HEK293 (cell line): ENCODE results near the gene PRXL2B.
A peak's percentile ranks its signal among the peaks of the same experiment; 100 is the strongest.

ENCODE experiments used
- CTCF ChIA-PET: fragments of 350-600 bp; formaldehyde crosslinking; extraction: SDS; loops from one replicate; lab custom pipeline; 2021; ENCODE audit warnings: antibody characterized with exemption; lab: Yijun Ruan, JAX
- POLR2A ChIA-PET: fragments of 300-600 bp; formaldehyde crosslinking; extraction: SDS; loops from one replicate; lab custom pipeline; 2020; ENCODE audit warnings: antibody characterized with exemption, inconsistent platforms; lab: Yijun Ruan, JAX
- H3K27ac ChIP-seq: fragments of 200-500 bp; sonication (Bioruptor generic); 2 replicates; pipeline ENCODE4 v1.5.1; 2014; ENCODE audit warnings: low read depth, low read length, control low read depth, inconsistent platforms; ENCODE audit errors: extremely low read depth
- H3K36me3 ChIP-seq, 2 experiments: fragments of 200-500 bp in 1 of 2; sonication (Bioruptor generic) in 1 of 2; 1 replicate in 1 of 2; 2 replicates in 1 of 2; pipeline ENCODE4 v1.5.1; 2014 to 2017; ENCODE audit warnings: inconsistent platforms in 2 of 2, low read length in 2 of 2; ENCODE audit not compliant: control insufficient read depth in 2 of 2, insufficient read depth in 1 of 2
- H3K4me1 ChIP-seq: fragments of 200-500 bp; sonication (Bioruptor generic); 2 replicates; pipeline ENCODE4 v1.5.1; 2014; ENCODE audit warnings: mild to moderate bottlenecking, low read length, inconsistent platforms; ENCODE audit not compliant: control insufficient read depth, insufficient read depth
- H3K4me3 ChIP-seq: 2 replicates; pipeline ENCODE4 v1.5.1; 2011; ENCODE audit warnings: low read depth, mild to moderate bottlenecking, control low read depth, low read length, moderate library complexity
- H3K9me3 ChIP-seq: fragments of 200-500 bp; sonication (Bioruptor generic); 2 replicates; pipeline ENCODE4 v1.5.1; 2014; ENCODE audit warnings: low read depth, low read length, inconsistent platforms; ENCODE audit not compliant: control insufficient read depth, insufficient read depth
- EGR2 ChIP-seq: fragments of 450-650 bp; formaldehyde crosslinking; IDR thresholded peaks from 2 replicates; pipeline ENCODE4 v1.5.1; 2016; ENCODE audit warnings: low read depth, missing biosample characterization, missing genetic modification characterization
- KLF17 ChIP-seq: fragments of 450-650 bp; formaldehyde crosslinking; IDR thresholded peaks from 2 replicates; pipeline ENCODE4 v1.5.1; 2016; ENCODE audit warnings: missing biosample characterization, missing genetic modification characterization
- SP7 ChIP-seq: fragments of 450-650 bp; formaldehyde crosslinking; IDR thresholded peaks from 2 replicates; pipeline ENCODE4 v1.5.1; 2016; ENCODE audit warnings: missing biosample characterization, missing genetic modification characterization
- ZBTB26 ChIP-seq: fragments of 450-650 bp; formaldehyde crosslinking; optimal IDR thresholded peaks from 2 replicates; pipeline ENCODE3; 2016; ENCODE audit warnings: missing biosample characterization, mild to moderate bottlenecking, missing genetic modification characterization
- ZFHX2 ChIP-seq: fragments of 450-650 bp; formaldehyde crosslinking; conservative IDR thresholded peaks from 2 replicates; pipeline ENCODE4 v1.5.1; 2016; ENCODE audit warnings: missing biosample characterization, missing genetic modification characterization
- ZFP41 ChIP-seq: fragments of 450-650 bp; formaldehyde crosslinking; IDR thresholded peaks from 2 replicates; pipeline ENCODE4 v1.5.1; 2016; ENCODE audit warnings: missing biosample characterization, missing genetic modification characterization, borderline replicate concordance
- ZIC2 ChIP-seq: fragments of 450-650 bp; formaldehyde crosslinking; IDR thresholded peaks from 2 replicates; pipeline ENCODE4 v1.5.1; 2016; ENCODE audit warnings: missing biosample characterization, missing genetic modification characterization
- ZNF114 ChIP-seq: fragments of 450-650 bp; formaldehyde crosslinking; IDR thresholded peaks from 2 replicates; pipeline ENCODE4 v1.5.0; 2017; ENCODE audit warnings: missing biosample characterization, missing genetic modification characterization
- ZNF157 ChIP-seq: fragments of 450-650 bp; formaldehyde crosslinking; IDR thresholded peaks from 2 replicates; pipeline ENCODE4 v1.5.1; 2016; ENCODE audit warnings: missing biosample characterization, missing genetic modification characterization
- ZNF211 ChIP-seq: fragments of 450-650 bp; formaldehyde crosslinking; IDR thresholded peaks from 2 replicates; pipeline ENCODE4 v1.5.1; 2016; ENCODE audit warnings: low read depth, missing biosample characterization, missing genetic modification characterization
- ZNF223 ChIP-seq: fragments of 450-650 bp; formaldehyde crosslinking; IDR thresholded peaks from 2 replicates; pipeline ENCODE4 v1.5.1; 2016; ENCODE audit warnings: missing biosample characterization, missing genetic modification characterization
- ZNF266 ChIP-seq: fragments of 450-650 bp; formaldehyde crosslinking; IDR thresholded peaks from 2 replicates; pipeline ENCODE4 v1.5.1; 2016; ENCODE audit warnings: missing biosample characterization, missing genetic modification characterization, low read depth
- ZNF449 ChIP-seq: fragments of 450-650 bp; formaldehyde crosslinking; IDR thresholded peaks from 2 replicates; pipeline ENCODE4 v1.5.1; 2017; ENCODE audit warnings: missing biosample characterization, mild to moderate bottlenecking, missing genetic modification characterization, moderate library complexity
- ZNF518A ChIP-seq: fragments of 450-650 bp; formaldehyde crosslinking; conservative IDR thresholded peaks from 2 replicates; pipeline ENCODE4 v1.5.1; 2016; ENCODE audit warnings: low read depth, missing biosample characterization, missing genetic modification characterization
- ZNF521 ChIP-seq: fragments of 450-650 bp; formaldehyde crosslinking; IDR thresholded peaks from 2 replicates; pipeline ENCODE4 v1.5.1; 2017; ENCODE audit warnings: missing biosample characterization, mild to moderate bottlenecking, missing genetic modification characterization
- ZNF768 ChIP-seq: fragments of 450-650 bp; formaldehyde crosslinking; IDR thresholded peaks from 2 replicates; pipeline ENCODE4 v1.5.1; 2018; ENCODE audit warnings: missing biosample characterization, mild to moderate bottlenecking, missing genetic modification characterization
- ZNF776 ChIP-seq: fragments of 450-650 bp; formaldehyde crosslinking; IDR thresholded peaks from 2 replicates; pipeline ENCODE4 v1.5.0; 2017; ENCODE audit warnings: missing biosample characterization, missing genetic modification characterization, borderline replicate concordance
- TF ChIP-seq, protein P1 (sequence below): fragments of 450-650 bp; formaldehyde crosslinking; IDR thresholded peaks from 2 replicates; pipeline ENCODE4 v1.5.1; 2016; ENCODE audit warnings: missing biosample characterization, missing genetic modification characterization

PRXL2B gene

GRCh38 chr1:2540816-2541492 lies 45.6 kb upstream of the PRXL2B start:
- H3K36me3 ChIP-seq, result no peaks in the 10 kb centered on the region
- no peaks in the 10 kb centered on the region for H3K9me3 ChIP-seq
- no peak overlapping the region for H3K27ac ChIP-seq
- H3K4me3 ChIP-seq, result no peak overlapping the region
- ChIA-PET CTCF (interaction anchor here (0.7 kb wide), 1 partner anchor 126 kb away, joined by 3 read pairs; no protein-coding TSS in a partner anchor), POLR2A (no interaction called here)
- H3K4me1 ChIP-seq, result peaks cover 6% of the 10 kb centered on the region
- no peak for TF ChIP-seq ZNF449
- no peak for TF ChIP-seq ZNF776
- TF ChIP-seq ZBTB26 (tag by site-specific recombination), result peak; percentile 15
- 0 out of 2 replicates have a peak, but pooled peaks have one; percentile 13 for TF ChIP-seq ZFHX2 (tag by site-specific recombination)

DNA sequence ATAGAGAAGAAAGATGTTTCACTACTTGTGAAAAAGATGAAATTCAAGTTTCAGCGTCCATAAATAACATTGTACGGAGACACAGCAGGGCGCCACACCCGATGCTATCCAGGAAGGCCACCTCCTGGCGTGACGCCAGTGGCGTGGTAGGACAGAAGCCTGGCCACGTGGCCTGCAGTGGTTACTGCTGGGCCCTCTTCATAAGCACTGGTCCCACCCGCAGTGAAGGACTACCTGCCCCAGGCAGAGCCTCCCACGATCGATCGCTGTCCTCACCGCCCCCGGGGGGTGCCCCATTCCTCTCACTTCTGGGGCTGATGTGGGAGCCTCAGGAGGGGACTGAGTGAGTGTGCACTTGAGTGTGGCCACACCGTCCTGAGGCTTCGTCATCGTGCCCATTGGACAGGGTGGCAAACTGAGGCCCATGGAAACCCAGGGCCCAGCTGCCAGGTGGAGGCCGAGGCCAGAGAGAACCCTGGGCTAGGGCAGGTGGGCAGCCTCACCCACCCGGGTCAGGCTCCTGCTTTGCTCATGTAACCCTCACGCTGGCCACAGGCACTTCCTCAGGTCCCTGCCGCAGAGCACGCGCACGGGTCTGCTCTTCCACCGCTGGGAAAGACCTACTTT lies 44.8 kb upstream of the PRXL2B start:
- H3K9me3 ChIP-seq, result no peaks in the 10 kb centered on the region
- no peaks in the 10 kb centered on the region for H3K36me3 ChIP-seq
- ChIA-PET CTCF (no interaction called here), POLR2A (no interaction called here)
- H3K4me1 ChIP-seq, result peaks cover 6% of the 10 kb centered on the region
- H3K4me3 ChIP-seq, result no peak overlapping the region
- no peak overlapping the region for H3K27ac ChIP-seq
- TF ChIP-seq, protein P1, sequence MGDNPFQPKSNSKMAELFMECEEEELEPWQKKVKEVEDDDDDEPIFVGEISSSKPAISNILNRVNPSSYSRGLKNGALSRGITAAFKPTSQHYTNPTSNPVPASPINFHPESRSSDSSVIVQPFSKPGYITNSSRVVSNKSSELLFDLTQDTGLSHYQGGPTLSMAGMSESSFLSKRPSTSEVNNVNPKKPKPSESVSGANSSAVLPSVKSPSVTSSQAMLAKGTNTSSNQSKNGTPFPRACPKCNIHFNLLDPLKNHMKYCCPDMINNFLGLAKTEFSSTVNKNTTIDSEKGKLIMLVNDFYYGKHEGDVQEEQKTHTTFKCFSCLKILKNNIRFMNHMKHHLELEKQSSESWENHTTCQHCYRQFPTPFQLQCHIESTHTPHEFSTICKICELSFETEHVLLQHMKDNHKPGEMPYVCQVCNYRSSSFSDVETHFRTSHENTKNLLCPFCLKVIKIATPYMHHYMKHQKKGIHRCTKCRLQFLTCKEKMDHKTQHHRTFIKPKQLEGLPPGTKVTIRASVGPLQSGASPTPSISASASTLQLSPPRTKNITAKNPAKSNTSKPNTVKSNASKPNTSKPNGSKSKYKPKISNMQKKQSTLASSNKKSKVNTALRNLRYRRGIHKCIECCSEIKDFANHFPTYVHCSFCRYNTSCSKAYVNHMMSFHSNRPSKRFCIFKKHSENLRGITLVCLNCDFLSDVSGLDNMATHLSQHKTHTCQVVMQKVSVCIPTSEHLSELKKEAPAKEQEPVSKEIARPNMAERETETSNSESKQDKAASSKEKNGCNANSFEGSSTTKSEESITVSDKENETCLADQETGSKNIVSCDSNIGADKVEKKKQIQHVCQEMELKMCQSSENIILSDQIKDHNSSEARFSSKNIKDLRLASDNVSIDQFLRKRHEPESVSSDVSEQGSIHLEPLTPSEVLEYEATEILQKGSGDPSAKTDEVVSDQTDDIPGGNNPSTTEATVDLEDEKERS (tag by site-specific recombination), result no peak
- TF ChIP-seq EGR2 (tag by site-specific recombination) (0 out of 2 replicates have a peak, but pooled peaks have one; percentile 8), ZNF521 (no peak), KLF17 (tag by site-specific recombination) (peak; percentile 31; the same call in 1 of the 2 replicates), ZNF518A (tag by site-specific recombination) (no peak), SP7 (tag by site-specific recombination) (peak; percentile 23), ZNF114 (tag by site-specific recombination) (no peak), ZIC2 (tag by site-specific recombination) (peak; percentile 99), ZNF223 (tag by site-specific recombination) (no peak), ZNF266 (tag by site-specific recombination) (no peak), ZNF768 (no peak), ZNF211 (tag by site-specific recombination) (no peak), ZNF157 (tag by site-specific recombination) (no peak), ZFP41 (no peak)
